H1 (cell line): ENCODE data around the gene CCDC148. TPM values are rescaled to one million over a fixed set of nuclear protein-coding genes. Genes with fewer than 3 reads are reported as not detected.

Source experiments
- CTCF ChIA-PET: fragments of 300-600 bp; sonication (Branson Sonifier 250); formaldehyde crosslinking; loops from one replicate; lab custom pipeline; 2021; ENCODE audit not compliant: partially characterized antibody; lab: Charles Lee
- POLR2A ChIA-PET: fragments of 300-600 bp; sonication (Branson Sonifier 250); formaldehyde crosslinking; loops from one replicate; lab custom pipeline; 2021; ENCODE audit warnings: inconsistent platforms; ENCODE audit not compliant: partially characterized antibody; lab: Charles Lee
- DNase-seq, 2 experiments: peaks; one replicate each; pipeline versions ENCODE4 v3.0.0 to v3.0.0-alpha.2; 2010 to 2022; ENCODE audit warnings: low spot score in 2 of 2, low read depth in 1 of 2, mixed read lengths in 1 of 2
- FAIRE-seq: peaks from 2 replicates; lab custom pipeline; 2011; peaks lifted over from hg19 to GRCh38; lab: Jason Lieb, UNC
- H2AFZ ChIP-seq: 2 replicates; pipeline ENCODE4 v1.8.1; 2012; ENCODE audit warnings: low read length, inconsistent platforms
- H2AK5ac ChIP-seq: 2 replicates; pipeline ENCODE4 v1.6.1; 2013; ENCODE audit warnings: low read depth, low read length
- H2BK120ac ChIP-seq: replicated peaks from 2 replicates; pipeline ENCODE3; 2013; ENCODE audit warnings: low read depth, low read length, inconsistent platforms
- H2BK12ac ChIP-seq: 2 replicates; pipeline ENCODE4 v1.6.1; 2013; ENCODE audit warnings: low read depth, low read length
- H2BK15ac ChIP-seq: 2 replicates; pipeline ENCODE4 v1.6.1; 2013; ENCODE audit warnings: low read length
- H2BK20ac ChIP-seq: 2 replicates; pipeline ENCODE4 v1.6.1; 2013; ENCODE audit warnings: low read length
- H2BK5ac ChIP-seq: 2 replicates; pipeline ENCODE4 v1.6.1; 2013; ENCODE audit warnings: low read depth, low read length
- H3K14ac ChIP-seq: 2 replicates; pipeline ENCODE4 v1.6.1; 2013; ENCODE audit warnings: inconsistent platforms; ENCODE audit not compliant: insufficient read length
- H3K18ac ChIP-seq: 2 replicates; pipeline ENCODE4 v1.6.1; 2013; ENCODE audit warnings: low read length; ENCODE audit errors: extremely low read depth
- H3K23ac ChIP-seq: 2 replicates; pipeline ENCODE4 v1.6.1; 2013; ENCODE audit warnings: inconsistent platforms; ENCODE audit not compliant: insufficient read length
- H3K23me2 ChIP-seq: 2 replicates; pipeline ENCODE4 v1.6.1; 2013; ENCODE audit warnings: low read depth, low read length
- H3K27ac ChIP-seq: 2 replicates; pipeline ENCODE4 v1.6.1; 2011; ENCODE audit warnings: low read depth, low read length, inconsistent platforms
- H3K27me3 ChIP-seq, 4 experiments: replicated peaks in 1 of 4; 1 replicate in 1 of 4; 2 replicates in 3 of 4; pipeline versions ENCODE4 v1.6.1 to v1.8.1; 2011 to 2013; ENCODE audit warnings: low read length in 3 of 4, mild to moderate bottlenecking in 3 of 4, inconsistent platforms in 2 of 4, mixed read lengths in 2 of 4, moderate library complexity in 1 of 4; ENCODE audit not compliant: control insufficient read depth in 3 of 4, insufficient read depth in 3 of 4; ENCODE audit errors: extremely low read depth in 1 of 4
- H3K36me3 ChIP-seq, 4 experiments: 2 replicates each; pipeline versions ENCODE4 v1.6.1 to v1.8.1; 2011 to 2013; ENCODE audit warnings: mild to moderate bottlenecking in 4 of 4, low read length in 3 of 4, moderate library complexity in 2 of 4, control low read depth in 1 of 4, inconsistent platforms in 1 of 4; ENCODE audit not compliant: insufficient read depth in 4 of 4, control insufficient read depth in 2 of 4
- H3K4ac ChIP-seq: replicated peaks from 2 replicates; pipeline ENCODE3; 2013; ENCODE audit warnings: low read length, low read depth, mixed read lengths, inconsistent platforms; ENCODE audit not compliant: insufficient read length
- H3K4me1 ChIP-seq, 4 experiments: replicated peaks in 1 of 4; 1 replicate in 1 of 4; 2 replicates in 3 of 4; pipeline versions ENCODE4 v1.6.1 to v1.8.1; 2011 to 2013; ENCODE audit warnings: low read length in 3 of 4, inconsistent platforms in 2 of 4, mixed read lengths in 1 of 4; ENCODE audit not compliant: insufficient read depth in 4 of 4, control insufficient read depth in 3 of 4
- H3K4me2 ChIP-seq, 2 experiments: 2 replicates each; pipeline versions ENCODE4 v1.6.1 to v1.8.1; 2011 to 2013; ENCODE audit warnings: low read depth in 2 of 2, low read length in 2 of 2, control low read depth in 1 of 2, inconsistent platforms in 1 of 2, mild to moderate bottlenecking in 1 of 2; ENCODE audit not compliant: insufficient read depth in 1 of 2
- H3K4me3 ChIP-seq, 4 experiments: fragments of 200-600, 300-600 bp in 1 of 4; sonication (generic), shearing (Covaris generic), sonication (Bioruptor Twin) in 1 of 4; 2 replicates each; pipeline versions ENCODE4 v1.5.1 to v1.8.1; 2011 to 2016; ENCODE audit warnings: low read length in 4 of 4, low read depth in 3 of 4, control low read depth in 2 of 4, inconsistent platforms in 2 of 4, mild to moderate bottlenecking in 2 of 4, mixed read lengths in 1 of 4, moderate library complexity in 1 of 4; ENCODE audit not compliant: insufficient read depth in 2 of 4; ENCODE audit errors: extremely low read depth in 1 of 4
- H3K56ac ChIP-seq: replicated peaks from 2 replicates; pipeline ENCODE3; 2013; ENCODE audit warnings: low read depth, mild to moderate bottlenecking, mixed read lengths, low read length, inconsistent platforms; ENCODE audit not compliant: insufficient read length
- H3K79me1 ChIP-seq: 2 replicates; pipeline ENCODE4 v1.6.1; 2013; ENCODE audit warnings: low read depth, low read length, control low read depth
- H3K79me2 ChIP-seq, 2 experiments: 2 replicates each; pipeline versions ENCODE4 v1.6.1 to v1.8.1; 2012 to 2013; ENCODE audit warnings: low read length in 2 of 2, mild to moderate bottlenecking in 2 of 2, inconsistent platforms in 1 of 2; ENCODE audit not compliant: insufficient read depth in 2 of 2, control insufficient read depth in 1 of 2
- H3K9ac ChIP-seq, 4 experiments: replicated peaks in 1 of 4; 1 replicate in 1 of 4; 2 replicates in 3 of 4; pipeline versions ENCODE4 v1.6.1 to v1.8.1; 2011 to 2013; ENCODE audit warnings: low read depth in 3 of 4, low read length in 3 of 4, control low read depth in 2 of 4, mild to moderate bottlenecking in 2 of 4, moderate library complexity in 2 of 4, inconsistent platforms in 1 of 4; ENCODE audit errors: extremely low read depth in 1 of 4
- H3K9me3 ChIP-seq, 2 experiments: 2 replicates each; pipeline versions ENCODE4 v1.6.1 to v1.8.1; 2012 to 2013; ENCODE audit warnings: mild to moderate bottlenecking in 2 of 2, moderate library complexity in 2 of 2, control low read depth in 1 of 2, inconsistent platforms in 1 of 2, low read depth in 1 of 2, low read length in 1 of 2, mixed read lengths in 1 of 2; ENCODE audit not compliant: insufficient read depth in 2 of 2
- H4K20me1 ChIP-seq, 2 experiments: replicated peaks in 1 of 2; 2 replicates each; pipeline versions ENCODE3 to v1.8.1; 2011 to 2013; ENCODE audit warnings: inconsistent platforms in 2 of 2, low read length in 2 of 2, mild to moderate bottlenecking in 1 of 2; ENCODE audit not compliant: insufficient read depth in 2 of 2, control insufficient read depth in 1 of 2
- H4K5ac ChIP-seq: 2 replicates; pipeline ENCODE4 v1.6.1; 2013; ENCODE audit warnings: low read length, low read depth, mixed read lengths, inconsistent platforms; ENCODE audit not compliant: insufficient read length
- H4K8ac ChIP-seq: 2 replicates; pipeline ENCODE4 v1.8.0; 2013; ENCODE audit warnings: mild to moderate bottlenecking, moderate library complexity, low read length, inconsistent platforms; ENCODE audit not compliant: insufficient read depth; ENCODE audit errors: extremely low read depth
- H4K91ac ChIP-seq: replicated peaks from 2 replicates; pipeline ENCODE3; 2013; ENCODE audit warnings: low read length, mixed read lengths, inconsistent platforms; ENCODE audit not compliant: insufficient read length
- CREB1 ChIP-seq: IDR thresholded peaks from 2 replicates; pipeline ENCODE4 v1.6.1; 2012; ENCODE audit warnings: inconsistent platforms
- EGR1 ChIP-seq: IDR thresholded peaks from 2 replicates; pipeline ENCODE4 v1.6.1; 2011; ENCODE audit warnings: low read depth, low read length, borderline replicate concordance
- GTF2F1 ChIP-seq: IDR thresholded peaks from 2 replicates; pipeline ENCODE4 v1.6.1; 2012; ENCODE audit warnings: low read depth, low read length, improper control_type of control experiment, borderline replicate concordance
- NANOG ChIP-seq: IDR thresholded peaks from 2 replicates; pipeline ENCODE4 v1.6.1; 2011; ENCODE audit warnings: low read length, low read depth, mild to moderate bottlenecking, inconsistent platforms; ENCODE audit not compliant: insufficient read depth, poor library complexity, severe bottlenecking
- SIN3A ChIP-seq, 2 experiments: IDR thresholded peaks in 1 of 2; conservative IDR thresholded peaks in 1 of 2; 2 replicates each; pipeline ENCODE4 v1.6.1; 2011 to 2012; ENCODE audit warnings: low read length in 2 of 2, improper control_type of control experiment in 1 of 2, low read depth in 1 of 2, mild to moderate bottlenecking in 1 of 2
- TBP ChIP-seq: IDR thresholded peaks from 2 replicates; pipeline ENCODE4 v1.6.1; 2011; ENCODE audit warnings: low read depth, low read length, improper control_type of control experiment
- WGBS, 2 experiments: shearing (Covaris generic) in 1 of 2; methylation state at CpG; one replicate each; pipeline versions ENCODE4 v1.1.6 to v1.1.7; 2013 to 2015; ENCODE audit warnings: low lambda C conversion rate in 2 of 2, mixed read lengths in 2 of 2, inconsistent platforms in 1 of 2, low coverage in 1 of 2, missing lambda C conversion rate in 1 of 2; ENCODE audit not compliant: insufficient replicate concordance in 2 of 2, insufficient coverage in 1 of 2, insufficient read length in 1 of 2; ENCODE audit errors: extremely low coverage in 1 of 2, missing lambda C conversion rate in 1 of 2; 5-methylcytosine and 5-hydroxymethylcytosine counted together
- polyA plus RNA-seq, 7 experiments: library from polyadenylated mRNA; depleted of rRNA in 3 of 7; stranded (reverse) in 5 of 7; unstranded in 2 of 7; fragments of >200 nt in 5 of 7; fragments of 200-250 nt in 2 of 7; gene quantifications; 1 replicate in 5 of 7; 2 replicates in 1 of 7; 4 replicates in 1 of 7; pipeline versions ENCODE4 v1.2.1 to v1.2.3, GENCODE V29; 2011 to 2013; ENCODE audit warnings: missing spikeins in 2 of 7, mixed read lengths in 2 of 7
- total RNA-seq: library from RNA; stranded (reverse); fragmentation: NEBNext Ultra II Directional; extraction: Animal tissue kit (Norgen Biotek cat#: 25700); gene quantifications from 2 replicates; pipeline ENCODE4 v1.2.1, GENCODE V29; 2021
- TF ChIP-seq, protein P1 (sequence below): IDR thresholded peaks from 2 replicates; pipeline ENCODE4 v1.6.1; 2011; ENCODE audit warnings: low read depth, mild to moderate bottlenecking, low read length; ENCODE audit not compliant: insufficient read depth

The CCDC148 gene
- total and polyA plus RNA-seq, 2 of the 8 experiments (the other 6 are each of a cell fraction or from before 2014, with no cell fraction given): 0.45 to 1.3 TPM

DNA sequence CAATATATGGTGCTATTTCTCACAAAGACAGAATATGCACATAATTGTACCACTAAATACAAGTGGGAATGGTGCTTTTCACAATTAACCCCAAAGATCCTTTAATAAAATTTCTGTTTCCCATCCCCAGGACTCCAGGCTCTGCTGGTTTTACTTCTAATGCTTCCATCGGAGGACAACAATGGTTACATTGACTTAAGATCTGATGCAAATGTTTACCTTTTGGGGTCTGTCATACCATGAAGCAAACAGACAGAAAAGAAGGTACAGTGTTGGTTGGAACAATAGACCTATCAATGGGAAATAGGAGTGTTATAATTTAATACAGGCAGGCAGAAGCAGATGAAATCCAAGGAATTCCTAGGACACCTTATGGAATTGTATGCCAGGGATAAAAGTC, 249.2 kb downstream of the CCDC148 start:
- Histone ChIP-seq H2BK120ac (no peak overlapping the region), H3K4me1 (no peaks in the 10 kb centered on the region), H3K9ac (no peak overlapping the region), H4K5ac (no peak overlapping the region), H3K9me3 (no peaks in the 10 kb centered on the region), H4K8ac (no peak overlapping the region), H3K79me1 (no peaks in the 10 kb centered on the region), H3K56ac (no peak overlapping the region), H3K79me2 (no peaks in the 10 kb centered on the region), H3K4me2 (no peak overlapping the region), H3K27me3 (no peaks in the 10 kb centered on the region)
- no peak for DNase-seq
- no peak for FAIRE-seq
- TF ChIP-seq CREB1 (no peak), TBP (no peak), GTF2F1 (no peak), NANOG (no peak), EGR1 (no peak), SIN3A (conservative IDR thresholded peaks at IDR 0.05 in 1 of 2, IDR thresholded peaks at IDR 0.05 in 1 of 2; ENCODE audit: low read depth in 1 of 2, low read length in 2 of 2) (no peak)
- TF ChIP-seq, protein P1, sequence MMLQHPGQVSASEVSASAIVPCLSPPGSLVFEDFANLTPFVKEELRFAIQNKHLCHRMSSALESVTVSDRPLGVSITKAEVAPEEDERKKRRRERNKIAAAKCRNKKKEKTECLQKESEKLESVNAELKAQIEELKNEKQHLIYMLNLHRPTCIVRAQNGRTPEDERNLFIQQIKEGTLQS: no peak
- TF ChIP-seq, all 59 proteins: peak for 0
- Histone ChIP-seq H2AK5ac (no peak overlapping the region), H2BK5ac (no peak overlapping the region), H2BK12ac (no peak overlapping the region), H3K14ac (no peak overlapping the region), H2BK15ac (no peak overlapping the region), H3K23me2 (no peaks in the 10 kb centered on the region), H4K91ac (no peak overlapping the region), H3K18ac (no peak overlapping the region), H3K27ac (no peak overlapping the region), H3K4me3 (no peak overlapping the region), H3K36me3 (no peaks in the 10 kb centered on the region), H2BK20ac (no peak overlapping the region), H3K4ac (no peak overlapping the region), H2AFZ (no peak overlapping the region), H4K20me1 (no peaks in the 10 kb centered on the region), H3K23ac (no peak overlapping the region)
- CTCF ChIA-PET: no interaction called here
- POLR2A ChIA-PET: no interaction called here
- WGBS, 2 experiments: 94% methylated on average over 1 of the region's 1 CpG; no CpG with 5 or more reads in 1 of the 2 experiments
